Left ventricle myocardium inferior (tissue), 1 donor: Measurements from ENCODE around the gene AQP5. TPM values are rescaled to one million over a fixed set of nuclear protein-coding genes. Genes with fewer than 3 reads are reported as not detected.

Experiments
- DNase-seq: peaks from one replicate; pipeline ENCODE4 v3.0.0-alpha.2; 2020
- H3K27ac ChIP-seq: fragments of 200-600 bp; replicated peaks from 2 replicates; pipeline ENCODE4 v1.8.0; 2021
- H3K27me3 ChIP-seq: fragments of 200-600 bp; 2 replicates; pipeline ENCODE4 v1.8.0; 2021; ENCODE audit warnings: low read depth
- H3K36me3 ChIP-seq: fragments of 200-600 bp; 2 replicates; pipeline ENCODE4 v1.8.0; 2021
- H3K4me1 ChIP-seq: fragments of 200-600 bp; 2 replicates; pipeline ENCODE4 v1.8.0; 2021
- H3K4me3 ChIP-seq: fragments of 200-600 bp; 2 replicates; pipeline ENCODE4 v1.8.0; 2021; ENCODE audit warnings: mild to moderate bottlenecking, moderate library complexity
- H3K9me3 ChIP-seq: fragments of 200-600 bp; replicated peaks from 2 replicates; pipeline ENCODE4 v1.8.0; 2021
- intact Hi-C: fragments of 100-400 bp; cut with micrococcal nuclease; formaldehyde crosslinking; loops from one replicate; pipeline ENCODE4 v1.11.0; 2022
- total RNA-seq: library from RNA; stranded (reverse); fragmentation: NEBNext Ultra II Directional; extraction: Animal tissue kit (Norgen Biotek cat#: 25700); gene quantifications from one replicate; pipeline ENCODE4 v1.2.1, GENCODE V29; 2021
- TF ChIP-seq, protein P1 (sequence below): fragments of 200-600 bp; IDR thresholded peaks from 2 replicates; pipeline ENCODE4 v1.8.0; 2021; ENCODE audit warnings: antibody characterized with exemption, mild to moderate bottlenecking, borderline replicate concordance
- donor health status: DM: no; HTN: yes; CAD: no; lungs with severe emphysema.

Gene AQP5
- total RNA-seq, 1 donor from 2014 or later, result 0.41 TPM

DNA sequence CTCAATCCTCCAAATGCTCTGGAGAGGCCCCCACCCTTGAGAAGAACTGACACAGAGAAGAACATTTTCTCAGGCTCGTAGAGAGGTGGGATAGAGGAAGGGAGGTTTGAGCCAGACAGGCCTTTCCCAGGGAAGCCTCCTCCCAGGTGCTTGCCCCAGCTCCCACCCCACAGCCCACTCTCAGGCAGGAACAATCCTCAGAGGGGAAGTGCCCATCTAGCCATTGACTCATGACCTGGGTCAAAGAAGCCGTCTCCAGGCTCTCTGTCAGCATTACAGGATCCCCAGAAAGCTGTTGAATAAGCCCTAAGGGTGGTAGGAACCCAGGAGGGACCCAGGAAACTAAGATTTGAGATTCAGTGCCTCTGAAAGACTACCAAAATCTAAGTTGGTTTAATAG lies 14.9 kb downstream of the AQP5 start:
- TF ChIP-seq, protein P1, sequence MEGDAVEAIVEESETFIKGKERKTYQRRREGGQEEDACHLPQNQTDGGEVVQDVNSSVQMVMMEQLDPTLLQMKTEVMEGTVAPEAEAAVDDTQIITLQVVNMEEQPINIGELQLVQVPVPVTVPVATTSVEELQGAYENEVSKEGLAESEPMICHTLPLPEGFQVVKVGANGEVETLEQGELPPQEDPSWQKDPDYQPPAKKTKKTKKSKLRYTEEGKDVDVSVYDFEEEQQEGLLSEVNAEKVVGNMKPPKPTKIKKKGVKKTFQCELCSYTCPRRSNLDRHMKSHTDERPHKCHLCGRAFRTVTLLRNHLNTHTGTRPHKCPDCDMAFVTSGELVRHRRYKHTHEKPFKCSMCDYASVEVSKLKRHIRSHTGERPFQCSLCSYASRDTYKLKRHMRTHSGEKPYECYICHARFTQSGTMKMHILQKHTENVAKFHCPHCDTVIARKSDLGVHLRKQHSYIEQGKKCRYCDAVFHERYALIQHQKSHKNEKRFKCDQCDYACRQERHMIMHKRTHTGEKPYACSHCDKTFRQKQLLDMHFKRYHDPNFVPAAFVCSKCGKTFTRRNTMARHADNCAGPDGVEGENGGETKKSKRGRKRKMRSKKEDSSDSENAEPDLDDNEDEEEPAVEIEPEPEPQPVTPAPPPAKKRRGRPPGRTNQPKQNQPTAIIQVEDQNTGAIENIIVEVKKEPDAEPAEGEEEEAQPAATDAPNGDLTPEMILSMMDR, result no peak

DNA sequence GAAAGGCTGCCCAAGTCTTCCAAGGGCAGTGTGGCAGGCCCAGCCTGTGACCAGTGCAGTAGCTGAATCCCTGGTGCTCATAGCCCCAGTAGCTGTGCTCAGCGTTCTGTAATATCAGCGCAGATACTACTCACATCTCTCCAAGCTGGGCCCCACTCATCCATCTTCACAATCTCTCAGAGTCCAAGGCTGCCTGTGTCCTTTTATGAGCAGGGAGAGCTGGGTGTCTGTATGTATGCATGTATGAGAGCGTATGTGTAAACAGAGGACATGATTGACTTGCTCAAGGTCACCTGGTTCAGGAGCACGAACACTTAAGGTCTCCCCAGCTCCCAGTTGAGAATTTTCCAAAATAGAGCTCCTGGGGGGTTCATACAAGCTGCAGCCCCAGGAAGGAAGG lies 16.5 kb downstream of the AQP5 start:
- no peak for DNase-seq
- H3K4me3 ChIP-seq, result no peak overlapping the region
- H3K4me1 ChIP-seq, result peaks cover 15% of the 10 kb centered on the region
- no peaks in the 10 kb centered on the region for H3K9me3 ChIP-seq
- intact Hi-C loops, result no loop called here
- peaks cover 37% of the 10 kb centered on the region for H3K27me3 ChIP-seq
- TF ChIP-seq, protein P1, result no peak
- H3K36me3 ChIP-seq, result no peaks in the 10 kb centered on the region
- no peak overlapping the region for H3K27ac ChIP-seq

More for the DNA sequence above, 14.9 kb downstream of the AQP5 start:
- Histone ChIP-seq H3K27me3 (peaks cover 38% of the 10 kb centered on the region), H3K36me3 (no peaks in the 10 kb centered on the region), H3K9me3 (no peaks in the 10 kb centered on the region), H3K4me1 (peaks cover 15% of the 10 kb centered on the region), H3K4me3 (no peak overlapping the region), H3K27ac (no peak overlapping the region)
- DNase-seq, result no peak
- intact Hi-C loops, result no loop called here

DNA sequence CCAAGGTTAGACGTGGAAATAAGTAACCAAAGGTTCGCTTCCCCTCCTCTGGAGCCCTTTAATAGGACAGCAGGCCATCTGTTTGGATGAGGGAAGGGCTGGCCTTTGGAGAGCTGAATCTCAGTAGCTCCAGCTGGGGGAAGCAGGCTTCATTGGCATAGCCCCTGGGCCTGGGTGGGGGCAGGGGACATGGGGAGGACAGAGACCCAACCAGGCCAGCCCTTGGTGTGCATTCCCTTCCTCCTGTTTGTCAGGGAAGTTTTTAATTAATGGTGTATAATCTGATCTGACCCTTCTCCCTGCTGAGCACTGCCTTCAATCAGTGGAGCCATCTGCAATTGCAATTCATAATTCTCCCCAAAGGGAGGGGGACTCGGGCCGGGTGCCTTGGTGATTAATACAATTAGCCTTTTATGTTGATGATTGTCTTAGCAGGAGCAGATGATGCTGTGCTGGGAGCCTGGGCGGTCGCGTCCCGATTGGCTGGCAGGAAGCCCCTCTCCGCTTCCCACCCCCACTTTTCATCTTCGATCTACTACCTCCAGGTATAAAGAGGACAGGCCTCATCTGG lies 17.4 kb downstream of the AQP5 start:
- Histone ChIP-seq H3K27me3 (peaks cover 29% of the 10 kb centered on the region), H3K4me1 (peaks cover 20% of the 10 kb centered on the region), H3K9me3 (no peaks in the 10 kb centered on the region), H3K4me3 (no peak overlapping the region), H3K36me3 (no peaks in the 10 kb centered on the region), H3K27ac (no peak overlapping the region)
- intact Hi-C loops, result no loop called here
- TF ChIP-seq, protein P1, result no peak
- DNase-seq, result no peak

DNA sequence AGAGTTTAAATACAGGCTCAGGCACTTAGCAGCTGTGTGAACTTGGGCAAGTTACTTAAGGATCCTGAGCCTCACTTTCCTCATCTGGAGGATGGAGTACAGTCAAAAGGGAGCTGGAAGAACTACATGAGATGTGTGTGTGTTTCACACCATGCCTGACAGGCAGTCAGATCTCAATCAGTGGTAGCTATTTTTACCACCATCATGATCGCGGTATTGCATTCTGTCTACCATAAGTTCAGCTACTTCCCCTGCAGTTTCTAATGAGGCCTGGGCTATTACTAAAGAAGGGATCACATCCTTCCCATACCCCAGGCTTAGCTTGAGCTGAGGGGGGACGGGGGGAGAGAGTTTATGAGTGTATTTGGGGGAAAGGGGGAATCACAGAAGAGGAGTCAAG lies 18.1 kb downstream of the AQP5 start:
- TF ChIP-seq, protein P1, result no peak
- H3K4me1 ChIP-seq, result peaks cover 20% of the 10 kb centered on the region
- DNase-seq, result no peak
- H3K27ac ChIP-seq, result no peak overlapping the region
- peaks cover 22% of the 10 kb centered on the region for H3K27me3 ChIP-seq
- no peaks in the 10 kb centered on the region for H3K9me3 ChIP-seq
- H3K36me3 ChIP-seq, result no peaks in the 10 kb centered on the region
- H3K4me3 ChIP-seq, result no peak overlapping the region
- intact Hi-C loops, result no loop called here

DNA sequence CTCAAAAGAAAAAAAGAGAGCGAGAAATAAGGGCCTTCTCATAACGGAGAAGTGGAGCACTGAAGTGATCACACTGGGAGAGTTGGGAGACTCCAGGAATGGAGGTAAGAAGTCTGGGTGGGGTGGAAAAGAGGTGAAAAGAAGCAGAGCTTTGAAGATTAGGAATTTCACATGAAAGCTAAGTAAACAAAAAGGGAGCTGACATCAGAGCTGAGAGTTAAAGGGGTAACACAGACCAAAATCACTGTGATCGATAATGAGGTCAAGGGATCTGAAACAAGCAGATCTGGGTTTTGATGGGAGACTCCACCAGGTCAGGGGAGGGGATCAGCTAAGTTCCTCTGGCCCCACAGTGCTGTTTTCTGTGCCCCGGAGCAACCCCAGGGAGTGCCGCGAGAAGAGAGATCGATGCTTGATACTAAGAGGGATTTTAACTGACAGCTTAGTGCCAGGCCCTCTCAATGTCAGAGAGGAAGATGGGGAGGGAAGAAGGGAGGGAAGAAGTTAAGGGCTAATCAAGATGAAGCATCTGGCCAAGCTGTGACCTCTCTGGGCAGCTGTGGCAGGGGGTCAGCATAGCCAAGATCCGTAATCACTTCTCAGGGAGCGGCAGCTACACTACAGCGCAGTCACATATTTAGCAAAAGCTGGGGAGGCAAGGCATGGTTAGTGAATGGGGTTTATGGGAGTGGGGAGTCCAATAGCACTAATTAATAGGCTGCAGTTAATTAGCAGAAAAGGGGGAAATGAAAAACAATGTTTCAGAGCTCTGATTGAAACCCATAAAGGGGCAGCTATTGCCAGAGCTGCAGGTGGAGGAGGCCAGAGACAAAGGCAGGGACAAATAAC lies 19.1 kb downstream of the AQP5 start:
- TF ChIP-seq, protein P1, result no peak
- intact Hi-C loops, result no loop called here
- Histone ChIP-seq H3K27ac (no peak overlapping the region), H3K9me3 (no peaks in the 10 kb centered on the region), H3K27me3 (peaks cover 12% of the 10 kb centered on the region), H3K4me3 (no peak overlapping the region), H3K36me3 (no peaks in the 10 kb centered on the region), H3K4me1 (peaks cover 15% of the 10 kb centered on the region)
- DNase-seq, result no peak
